Measurements from ENCODE around the gene CDKN1A.
"Not testable (repeated sequence)": the region's sequence is repeated elsewhere in the genome, so short reads cannot be mapped to it uniquely, and the experiment has no call there.

CDKN1A gene

DNA sequence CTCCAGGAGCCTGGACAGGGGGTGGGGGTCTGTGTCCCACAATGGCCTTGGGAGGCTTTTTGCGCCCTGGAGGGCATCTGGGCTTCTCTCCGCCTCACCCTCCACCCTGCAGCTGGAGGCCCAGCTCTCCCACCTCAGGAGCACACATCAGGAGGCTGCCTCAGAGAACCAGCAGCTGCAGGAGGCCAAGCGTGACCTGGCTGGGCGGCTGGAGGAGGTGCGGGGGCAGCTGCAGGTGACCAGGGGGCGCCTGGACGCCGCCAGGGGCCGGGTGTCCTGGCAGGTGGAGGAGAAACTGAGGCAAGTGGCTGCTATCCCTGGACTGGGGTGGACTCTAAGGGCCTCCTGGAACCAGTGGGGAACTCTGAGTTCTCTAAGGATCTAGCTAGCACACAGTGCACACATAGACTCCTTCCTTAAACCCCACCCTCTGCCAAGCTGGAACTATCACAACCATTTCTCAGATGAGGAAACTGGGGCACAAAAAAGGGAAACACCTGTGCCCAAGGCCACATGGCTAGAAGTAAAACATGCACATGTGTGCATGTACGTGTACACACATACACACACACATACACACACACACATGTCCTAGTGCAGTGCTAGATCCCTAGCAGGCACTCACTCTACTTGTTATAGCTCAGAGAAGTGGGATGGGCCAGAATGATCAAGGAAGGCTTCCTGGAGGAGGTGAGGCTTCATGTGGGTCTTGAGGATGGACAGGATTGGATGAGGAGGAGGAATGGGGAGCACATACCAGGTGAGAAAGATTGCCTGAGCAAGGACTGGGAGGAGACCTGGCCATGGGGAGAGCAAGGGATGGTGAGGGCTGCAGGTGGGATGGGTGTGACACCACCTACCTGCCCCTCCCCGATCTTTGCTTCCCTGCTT is 42.0 kb downstream of the CDKN1A start:
- no peak for DNase-seq (ENCODE audit: low spot score)

DNA sequence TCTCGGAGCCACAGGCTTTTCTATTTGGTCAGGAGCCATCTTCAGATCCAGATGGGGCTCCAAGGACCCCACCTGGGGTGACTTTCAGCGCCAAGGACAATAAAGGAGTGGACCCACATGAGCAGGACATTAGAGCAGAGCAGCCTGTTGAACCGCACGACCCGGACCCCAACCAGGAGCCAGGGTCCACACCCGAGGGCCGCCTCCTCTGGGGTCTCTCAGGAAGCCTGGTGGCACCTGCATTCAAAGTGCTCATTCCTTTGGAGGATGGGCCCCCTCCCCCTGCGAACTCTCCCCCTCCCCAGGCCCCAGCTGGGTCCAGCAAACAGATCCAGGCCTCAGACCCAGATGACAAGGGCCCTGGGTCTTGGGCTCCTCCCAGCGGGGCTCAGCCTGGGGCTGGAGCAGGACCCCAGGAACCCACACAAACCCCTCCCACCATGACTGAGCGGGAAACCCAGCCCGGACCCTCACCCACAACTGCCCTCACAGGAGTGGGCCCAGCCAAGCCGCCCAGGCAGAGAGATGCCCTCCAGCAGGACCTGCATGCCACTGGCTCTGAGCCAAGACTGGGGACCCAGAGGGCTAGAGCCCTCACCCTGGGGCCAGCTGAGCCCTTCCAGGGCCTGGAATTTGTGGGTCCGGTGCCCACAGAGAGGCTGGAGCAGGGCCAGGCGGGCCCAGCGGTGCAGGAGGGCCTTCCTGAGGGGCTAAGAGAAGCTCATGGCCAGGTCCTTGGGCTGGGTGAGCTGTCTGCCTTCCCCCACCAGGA is 43.0 kb downstream of the CDKN1A start:
- DNase-seq (ENCODE audit: low spot score): no peak

DNA sequence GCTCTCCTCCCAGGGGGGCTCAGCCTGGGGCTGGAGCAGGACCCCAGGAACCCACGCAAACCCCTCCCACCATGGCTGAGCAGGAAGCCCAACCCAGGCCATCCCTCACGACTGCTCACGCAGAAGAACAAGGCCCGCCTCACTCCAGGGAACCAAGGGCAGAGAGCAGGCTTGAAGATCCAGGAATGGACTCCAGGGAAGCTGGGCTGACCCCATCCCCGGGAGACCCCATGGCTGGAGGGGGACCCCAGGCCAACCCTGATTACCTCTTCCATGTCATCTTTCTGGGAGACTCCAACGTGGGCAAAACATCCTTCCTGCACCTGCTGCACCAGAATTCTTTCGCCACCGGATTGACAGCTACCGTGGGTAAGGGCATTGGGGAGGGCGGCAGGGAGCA is 43.9 kb downstream of the CDKN1A start:
- no peak for DNase-seq (ENCODE audit: low spot score)

DNA sequence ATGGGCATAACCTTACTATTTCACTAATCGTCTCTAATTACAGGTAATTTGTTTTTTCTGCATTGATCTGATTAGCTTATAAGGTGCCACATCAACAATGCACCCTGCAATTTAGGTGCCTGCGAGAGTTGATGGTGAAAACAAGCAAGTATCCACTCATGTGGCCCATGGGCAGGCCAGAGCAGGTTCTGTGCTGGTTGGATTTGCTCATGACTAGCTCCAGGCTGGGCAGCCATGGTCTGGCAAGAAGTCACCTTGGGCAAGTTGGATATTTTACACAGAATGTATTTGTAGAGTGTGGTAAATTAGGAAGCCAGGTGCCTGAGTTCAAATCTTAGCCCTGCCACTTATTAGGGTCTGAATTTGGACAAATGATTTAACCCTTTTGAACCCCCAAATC is 44.4 kb downstream of the CDKN1A start:
- DNase-seq (ENCODE audit: low spot score): no peak

DNA sequence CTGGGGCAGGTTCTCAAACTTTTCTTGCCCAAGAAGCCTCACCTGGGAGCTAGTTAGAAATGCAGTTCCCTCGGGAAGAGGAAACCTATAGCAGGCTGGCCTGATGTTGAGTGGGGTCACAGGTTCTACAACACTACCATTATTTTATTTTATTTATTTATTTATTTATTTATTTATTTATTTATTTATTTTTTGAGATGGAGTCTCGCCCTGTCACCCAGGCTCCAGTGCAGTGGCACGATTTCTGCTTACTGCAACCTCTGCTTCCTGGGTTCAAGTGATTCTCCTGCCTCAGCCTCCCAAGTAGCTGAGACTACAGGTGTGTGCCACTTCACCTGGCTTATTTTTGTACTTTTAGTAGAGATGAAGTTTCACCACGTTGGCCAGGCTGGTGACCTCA is 45.5 kb downstream of the CDKN1A start:
- not testable (repeated sequence) for DNase-seq (ENCODE audit: low spot score)

DNA sequence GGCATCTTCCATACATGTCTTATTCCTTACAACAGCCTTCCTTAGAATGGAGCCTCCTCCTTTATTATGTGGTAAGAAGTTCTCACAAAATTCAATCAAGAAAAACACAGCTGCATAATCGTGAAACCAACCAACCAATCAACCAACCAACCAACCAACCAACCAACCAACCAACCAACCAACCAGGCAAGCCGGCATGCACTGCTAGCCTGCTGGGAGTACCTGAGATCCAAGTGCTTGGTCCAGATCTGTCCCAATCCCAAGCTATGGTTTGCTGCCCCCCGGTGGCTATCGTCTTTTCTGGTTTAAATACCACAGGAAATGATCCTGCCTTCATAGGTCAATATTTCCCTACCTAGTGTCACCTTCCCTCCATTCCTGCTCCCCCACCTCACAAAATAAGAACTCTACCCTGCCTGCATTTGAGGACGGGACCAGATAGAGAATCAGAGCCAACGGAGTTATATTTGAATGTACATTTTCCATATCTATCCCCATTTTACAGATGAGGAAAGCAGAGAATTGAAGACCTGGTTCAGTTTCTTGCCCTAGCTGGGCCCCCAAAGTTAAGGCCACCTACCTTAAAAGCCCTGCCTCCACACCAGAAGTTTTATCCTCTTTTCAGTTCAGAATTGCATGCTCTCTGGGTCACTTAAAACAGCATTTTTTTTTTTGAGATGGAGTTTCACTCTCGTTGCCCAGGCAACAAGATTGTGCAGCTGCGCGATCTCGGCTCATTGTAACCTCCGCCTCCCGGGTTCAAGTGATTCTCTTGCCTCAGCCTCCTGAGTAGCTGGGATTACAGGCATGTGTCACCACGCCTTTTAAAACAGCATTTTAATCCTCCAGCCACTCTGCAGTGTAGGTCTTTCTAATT is 46.2 kb downstream of the CDKN1A start:
- DNase-seq (ENCODE audit: low spot score): peak; percentile 27

DNA sequence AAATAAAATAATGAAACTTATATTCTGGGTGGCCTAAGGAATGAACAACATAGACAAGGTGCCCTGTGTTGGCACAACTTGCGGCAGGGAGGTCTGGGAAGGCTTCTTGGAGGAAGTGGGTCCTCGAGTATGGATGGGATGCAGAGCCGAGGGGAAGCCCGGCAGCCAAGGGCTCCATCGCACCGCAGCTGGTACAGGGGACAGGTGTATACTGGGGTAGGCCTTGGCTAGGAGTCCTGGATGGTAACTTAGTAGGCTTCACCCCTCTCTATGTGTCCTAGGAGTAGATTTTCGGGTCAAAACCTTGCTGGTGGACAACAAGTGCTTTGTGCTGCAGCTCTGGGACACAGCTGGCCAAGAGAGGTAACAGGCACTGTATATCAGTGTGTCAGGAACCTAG is 47.1 kb downstream of the CDKN1A start:
- no peak for DNase-seq (ENCODE audit: low spot score)

DNA sequence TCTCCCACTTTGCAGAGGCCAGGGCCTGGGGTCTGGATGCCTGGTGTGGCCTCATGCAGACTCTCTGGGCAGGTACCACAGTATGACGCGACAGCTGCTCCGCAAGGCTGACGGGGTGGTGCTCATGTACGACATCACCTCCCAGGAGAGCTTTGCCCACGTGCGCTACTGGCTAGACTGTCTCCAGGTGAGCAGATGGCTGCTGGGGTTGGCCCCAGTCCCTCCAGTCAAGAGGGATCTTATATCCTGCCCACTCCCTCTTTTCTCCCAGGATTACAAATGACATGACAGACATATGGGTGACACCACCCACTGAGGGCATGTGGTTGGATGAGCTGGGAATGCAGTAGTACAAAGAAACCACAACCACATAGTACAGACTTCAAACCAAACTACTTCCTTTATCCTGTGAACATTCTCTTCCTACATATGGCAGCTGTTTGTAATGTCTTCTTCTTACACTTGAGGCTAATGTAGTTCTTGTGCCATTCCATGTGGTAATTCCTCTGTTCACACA is 49.0 kb downstream of the CDKN1A start:
- no peak for DNase-seq (ENCODE audit: low spot score)

DNA sequence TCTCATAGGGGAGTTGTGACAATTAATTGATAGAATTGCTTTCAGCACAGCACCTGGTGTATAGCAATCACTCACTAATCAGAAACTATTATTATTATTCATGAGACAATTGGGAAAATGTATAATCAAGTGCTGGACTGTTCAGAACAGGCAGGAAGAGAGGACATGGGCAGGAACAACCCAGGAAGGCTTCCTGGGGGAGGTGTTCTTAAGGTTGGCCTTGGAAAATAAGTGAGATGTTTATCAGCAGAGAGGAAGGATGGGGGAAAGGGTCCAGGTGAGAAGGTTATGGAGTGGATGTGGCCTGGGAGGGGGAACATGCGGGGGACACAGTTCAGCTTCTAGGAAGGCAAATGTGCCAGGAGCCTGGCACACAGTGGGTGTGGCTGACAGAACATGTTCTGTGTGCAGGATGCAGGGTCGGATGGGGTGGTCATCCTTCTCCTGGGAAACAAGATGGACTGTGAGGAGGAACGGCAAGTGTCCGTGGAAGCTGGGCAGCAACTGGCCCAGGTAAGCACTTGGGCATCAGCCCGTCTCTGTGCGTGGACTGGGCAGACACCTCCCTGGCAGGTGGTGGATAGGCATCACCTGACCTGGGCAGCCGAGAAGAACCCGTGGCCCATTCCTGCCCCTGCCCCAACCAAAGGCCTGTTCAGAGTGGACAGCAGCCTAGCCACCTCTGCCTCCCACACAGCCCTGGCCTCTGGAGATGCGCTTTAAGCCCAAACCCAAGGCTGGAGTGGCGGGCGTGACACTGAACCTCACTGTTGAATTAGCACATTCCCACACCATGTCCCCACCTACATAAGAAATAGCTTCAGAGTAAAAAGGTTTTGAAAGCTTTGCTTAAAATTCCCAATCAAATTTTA is 50.0 kb downstream of the CDKN1A start:
- no peak for DNase-seq (ENCODE audit: low spot score)

DNA sequence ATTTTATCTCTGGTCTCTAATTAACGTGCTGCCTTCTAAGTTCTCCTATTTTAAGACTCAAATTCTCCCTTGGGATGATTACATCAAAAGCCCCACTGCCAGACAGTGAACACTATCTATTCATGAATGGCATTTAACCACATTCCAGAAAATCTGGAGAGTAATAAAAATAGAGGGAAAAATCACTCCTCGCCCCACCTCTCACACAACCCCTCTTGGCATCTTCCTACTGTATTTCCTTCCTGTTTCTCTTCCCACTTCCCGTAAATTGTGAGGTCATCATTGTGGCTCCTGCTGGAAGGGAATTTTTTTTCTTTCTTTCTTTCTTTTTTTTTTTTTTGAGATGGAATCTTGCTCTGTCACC is 50.6 kb downstream of the CDKN1A start:
- DNase-seq (ENCODE audit: low spot score): no peak

DNA sequence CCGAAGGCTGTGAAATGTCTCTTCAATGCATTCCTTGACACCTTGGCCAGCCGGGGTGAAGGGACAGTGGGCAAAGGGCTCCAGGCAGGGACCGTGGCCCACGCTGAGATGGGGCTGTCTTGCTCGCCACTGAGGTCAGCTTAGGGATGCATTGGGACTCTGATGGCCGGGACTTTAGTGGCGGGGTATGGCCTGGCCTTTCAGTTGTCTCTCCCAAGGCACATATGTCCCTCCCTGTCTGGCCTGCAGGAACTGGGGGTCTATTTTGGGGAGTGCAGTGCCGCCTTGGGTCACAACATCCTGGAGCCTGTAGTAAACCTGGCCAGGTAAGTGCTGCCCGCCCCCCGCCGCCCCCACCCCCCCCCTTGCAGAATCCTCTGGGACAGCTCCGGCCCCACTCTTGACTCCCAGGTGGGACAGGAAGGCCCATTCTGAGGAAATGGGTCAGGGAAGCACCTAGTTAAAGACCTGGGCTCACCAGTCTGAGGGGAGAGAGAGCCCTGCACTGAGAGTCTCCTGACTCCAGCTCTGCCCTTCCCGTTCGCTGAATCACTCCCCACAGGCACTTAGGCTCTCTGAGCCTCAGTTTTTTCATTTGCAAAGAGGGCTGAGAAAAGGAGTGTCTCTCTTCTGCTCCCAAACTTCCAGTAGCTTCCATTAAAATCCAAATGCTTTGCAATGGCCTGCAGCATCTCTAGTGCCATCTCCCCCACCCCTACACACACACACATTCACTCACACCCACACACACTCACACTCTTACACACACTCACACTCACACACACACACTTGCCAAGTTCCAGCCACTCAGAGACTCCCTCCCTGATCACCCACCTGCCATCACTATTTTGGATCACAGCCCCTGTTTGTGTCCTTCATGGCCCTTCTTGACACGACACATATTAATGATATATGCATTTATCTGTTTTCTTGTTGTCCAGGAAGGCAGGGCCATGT is 52.2 kb downstream of the CDKN1A start:
- DNase-seq (ENCODE audit: low spot score): no peak

DNA sequence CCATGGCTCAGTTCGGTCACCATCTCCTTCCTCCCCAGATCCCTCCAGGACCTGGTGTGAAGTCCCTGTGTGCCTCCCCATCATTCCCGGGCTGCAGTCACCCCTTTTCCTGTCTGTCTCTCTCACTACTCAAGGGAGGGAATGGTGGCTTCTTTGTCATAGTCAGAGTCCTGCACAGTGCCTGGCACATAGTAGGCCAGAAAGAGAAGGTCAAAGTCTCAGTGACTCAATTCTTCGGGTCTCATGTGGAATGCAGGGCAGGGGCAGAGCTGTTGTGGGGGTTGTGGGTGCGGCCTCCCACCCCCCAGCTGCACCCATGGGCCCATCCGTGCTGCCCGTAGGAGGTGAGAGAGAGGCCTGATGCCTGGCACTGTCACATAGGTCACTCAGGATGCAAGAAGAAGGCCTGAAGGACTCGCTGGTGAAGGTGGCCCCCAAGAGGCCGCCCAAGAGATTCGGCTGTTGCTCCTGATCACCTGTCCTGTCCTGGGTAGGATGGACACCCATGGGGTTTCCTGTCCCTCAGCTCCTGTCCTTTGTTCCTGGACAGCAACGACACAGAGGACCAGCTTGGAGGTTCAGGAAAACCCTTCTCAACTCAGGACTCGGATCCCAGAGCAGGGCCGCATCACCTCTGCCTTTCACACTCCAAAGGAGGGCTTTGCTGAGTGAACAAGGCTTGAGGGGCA is 53.3 kb downstream of the CDKN1A start:
- DNase-seq (ENCODE audit: low spot score): no peak

DNA sequence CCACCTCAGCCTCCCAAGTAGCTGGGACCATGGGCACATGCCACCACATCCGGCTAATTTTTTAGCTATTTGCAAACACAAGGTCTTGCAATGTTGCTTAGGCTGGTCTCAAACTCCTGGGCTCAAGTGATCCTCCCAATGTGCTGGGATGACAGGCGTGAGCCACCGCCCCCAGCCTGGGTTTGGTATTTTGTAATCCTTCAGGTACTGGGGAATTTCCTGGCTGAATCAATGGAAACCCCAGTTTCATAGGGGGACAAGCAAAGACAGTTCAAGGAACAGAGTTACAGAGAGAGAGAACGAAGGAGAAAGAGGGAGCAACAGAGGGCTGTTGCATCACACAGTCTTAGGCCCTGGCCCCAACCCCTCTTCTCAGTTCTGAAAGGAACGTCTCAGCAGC is 54.8 kb downstream of the CDKN1A start:
- no peak for DNase-seq (ENCODE audit: low spot score)

DNA sequence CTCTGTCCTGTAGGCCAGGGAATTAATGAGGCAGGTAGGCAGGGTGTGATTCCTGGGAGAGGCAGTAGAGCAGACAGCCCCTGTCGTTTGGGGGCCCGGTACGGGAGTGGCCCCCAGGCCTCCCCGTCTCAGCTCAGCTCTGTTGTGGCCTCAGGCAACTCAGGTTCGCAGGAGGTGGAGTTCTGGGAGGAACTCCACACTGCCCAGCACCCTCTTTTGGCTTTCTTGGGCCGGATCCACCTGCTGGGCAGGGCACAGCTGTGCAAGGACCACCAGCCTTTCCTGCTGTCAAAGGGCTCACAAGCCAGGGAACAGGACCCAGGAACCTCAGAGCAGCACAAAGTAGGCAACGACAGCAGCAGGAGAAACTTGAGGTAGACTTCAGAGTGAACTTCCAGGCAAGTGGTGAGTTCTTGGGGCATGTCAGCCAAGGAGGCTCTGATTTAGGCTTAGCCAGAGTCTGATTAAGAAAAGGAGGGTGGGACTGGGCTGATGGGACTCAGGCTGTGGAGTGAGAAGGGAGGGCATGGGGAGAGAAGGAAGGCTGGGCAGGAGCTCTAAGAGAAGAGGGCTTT is 56.1 kb downstream of the CDKN1A start:
- no peak for DNase-seq (ENCODE audit: low spot score)

DNA sequence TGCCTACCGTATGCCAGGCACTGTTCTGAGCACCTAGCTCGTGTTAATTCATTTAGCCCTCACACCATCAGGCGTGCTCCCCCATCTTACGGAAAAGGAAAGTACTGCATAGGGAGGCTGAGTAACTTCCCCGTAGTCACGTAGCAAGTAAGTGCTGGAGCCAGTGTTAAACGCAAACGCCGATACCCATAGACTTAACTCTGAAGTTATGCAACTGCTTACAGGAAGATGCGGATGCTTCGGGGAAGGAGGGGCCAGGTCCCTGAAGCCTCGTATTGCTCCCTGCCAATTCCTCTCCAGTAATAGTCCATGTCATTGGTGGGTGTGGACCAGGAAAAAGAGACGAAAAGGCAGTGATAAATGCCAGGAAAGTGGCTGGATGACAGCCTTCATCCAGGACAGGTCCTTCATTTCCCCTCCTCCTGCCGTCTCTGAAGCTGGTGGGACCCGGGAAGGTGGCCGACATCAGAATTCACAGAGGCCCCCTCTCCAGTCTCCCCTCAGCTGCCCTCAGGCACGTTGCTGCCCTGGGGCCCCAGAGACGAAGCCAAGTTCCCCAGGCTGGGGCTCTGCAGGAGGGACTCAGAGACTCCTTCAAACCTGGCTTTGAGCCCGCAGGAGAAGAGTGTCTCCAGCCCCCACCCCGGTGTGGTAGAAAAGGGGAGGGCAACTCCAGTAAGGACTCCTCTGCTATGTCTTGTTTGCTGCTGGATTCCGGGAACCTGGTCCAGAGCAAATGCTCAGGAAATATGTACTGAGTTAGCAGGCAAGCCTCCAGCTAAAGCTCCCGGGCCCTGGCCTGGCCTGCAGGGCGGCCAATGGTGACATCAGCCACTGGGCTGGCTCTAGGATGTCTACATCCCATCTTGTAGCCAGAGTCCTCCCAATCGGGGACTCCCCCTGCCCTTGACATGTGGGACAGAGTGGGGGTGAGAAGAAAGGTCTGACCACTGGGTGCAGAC is 56.9 kb downstream of the CDKN1A start:
- DNase-seq (ENCODE audit: low spot score): peak; percentile 39

Data from CD4-positive, alpha-beta T cell treated with Interleukin-6 at 100 ng/mL for 8 hours (primary cell).